GM12864 (cell line): ENCODE measurements around the gene C5orf15.

ENCODE experiments used
- DNase-seq: peaks from one replicate; pipeline ENCODE4 v3.0.0-alpha.2; 2011; ENCODE audit warnings: low read depth
- H3K4me3 ChIP-seq: 2 replicates; pipeline ENCODE4 v1.5.1; 2011; ENCODE audit warnings: mild to moderate bottlenecking, low read depth, low read length, control low read depth
- TF ChIP-seq, protein P1 (sequence below): IDR thresholded peaks from 2 replicates; pipeline ENCODE4 v1.5.1; 2011; ENCODE audit warnings: low read depth, mild to moderate bottlenecking, moderate library complexity, low read length, control low read depth, inconsistent platforms; ENCODE audit errors: missing control alignments

Gene C5orf15

DNA sequence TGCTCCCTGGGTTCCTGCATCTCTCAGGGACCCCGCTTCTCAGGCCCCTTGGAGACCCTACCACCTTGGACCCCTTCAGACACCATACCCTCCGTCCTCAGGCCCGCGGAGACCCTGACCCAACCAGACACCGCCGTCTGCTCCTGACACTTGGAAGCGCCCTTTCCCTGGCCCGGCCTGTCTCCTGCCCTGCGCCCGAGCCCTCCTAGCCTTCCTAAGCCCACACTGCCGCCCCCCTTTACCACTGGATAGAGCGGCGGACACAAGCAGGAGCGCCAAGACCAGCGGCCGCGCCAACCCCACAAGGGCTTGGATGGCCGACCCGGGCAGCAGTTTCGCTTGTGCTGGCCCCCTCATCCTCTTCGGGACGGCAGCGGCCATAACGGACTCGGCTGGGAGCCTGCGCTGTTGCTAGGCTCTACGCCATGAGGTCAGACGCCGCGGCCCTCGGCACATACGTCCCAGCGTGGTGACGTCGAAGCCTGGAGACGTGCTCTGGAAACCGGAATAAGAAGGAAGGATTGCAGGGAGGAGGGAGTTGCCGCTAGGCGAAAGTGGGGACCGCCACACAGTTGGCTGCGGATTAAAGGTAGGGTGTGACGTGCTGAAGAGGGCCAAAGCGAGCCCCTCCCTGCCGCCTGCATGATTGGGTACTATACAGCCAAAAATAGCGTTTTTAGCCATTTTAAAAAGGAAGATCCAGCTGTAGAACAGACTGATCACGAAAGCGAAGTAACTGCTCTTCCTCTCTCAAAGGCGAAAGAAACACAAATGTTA is at the start of gene C5orf15:
Gene C5orf15, minus strand, starts transcription at position 422 of the 777 bp plus-strand sequence. Its CDS starts 41 bp downstream, at position 381.
- peak; percentile 96 for DNase-seq
- peak within 1 kb of the TSS; percentile 97 for H3K4me3 ChIP-seq
- TF ChIP-seq, protein P1, sequence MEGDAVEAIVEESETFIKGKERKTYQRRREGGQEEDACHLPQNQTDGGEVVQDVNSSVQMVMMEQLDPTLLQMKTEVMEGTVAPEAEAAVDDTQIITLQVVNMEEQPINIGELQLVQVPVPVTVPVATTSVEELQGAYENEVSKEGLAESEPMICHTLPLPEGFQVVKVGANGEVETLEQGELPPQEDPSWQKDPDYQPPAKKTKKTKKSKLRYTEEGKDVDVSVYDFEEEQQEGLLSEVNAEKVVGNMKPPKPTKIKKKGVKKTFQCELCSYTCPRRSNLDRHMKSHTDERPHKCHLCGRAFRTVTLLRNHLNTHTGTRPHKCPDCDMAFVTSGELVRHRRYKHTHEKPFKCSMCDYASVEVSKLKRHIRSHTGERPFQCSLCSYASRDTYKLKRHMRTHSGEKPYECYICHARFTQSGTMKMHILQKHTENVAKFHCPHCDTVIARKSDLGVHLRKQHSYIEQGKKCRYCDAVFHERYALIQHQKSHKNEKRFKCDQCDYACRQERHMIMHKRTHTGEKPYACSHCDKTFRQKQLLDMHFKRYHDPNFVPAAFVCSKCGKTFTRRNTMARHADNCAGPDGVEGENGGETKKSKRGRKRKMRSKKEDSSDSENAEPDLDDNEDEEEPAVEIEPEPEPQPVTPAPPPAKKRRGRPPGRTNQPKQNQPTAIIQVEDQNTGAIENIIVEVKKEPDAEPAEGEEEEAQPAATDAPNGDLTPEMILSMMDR = no peak

DNA sequence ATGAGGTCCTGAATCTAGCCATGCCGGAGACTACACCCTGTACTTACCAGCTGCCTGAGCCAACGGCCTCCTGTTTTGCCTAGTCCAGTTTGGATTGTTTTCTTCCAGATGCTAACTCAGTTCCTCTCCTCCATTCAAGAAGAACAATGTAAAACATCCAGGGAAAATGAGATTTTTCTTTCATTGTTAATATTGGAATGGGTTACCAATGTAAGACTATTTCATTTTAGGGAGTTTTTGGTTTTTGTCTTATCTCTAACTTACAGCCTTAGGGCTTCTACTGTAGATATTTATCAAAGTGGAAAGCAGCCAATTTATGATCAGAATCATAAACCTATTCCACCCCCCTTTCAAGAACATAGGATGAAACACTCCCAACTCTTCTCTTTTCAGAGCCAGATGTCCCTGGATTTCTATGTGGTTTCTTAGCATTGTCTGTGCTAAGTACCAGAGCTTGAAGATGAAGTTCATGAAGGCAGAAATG is 39.9 kb upstream of the C5orf15 start:
- no peak overlapping the region for H3K4me3 ChIP-seq
- DNase-seq = no peak
- TF ChIP-seq, protein P1 = no peak

GRCh38 chr5:134007581-134008265 is 39.3 kb upstream of the C5orf15 start:
- DNase-seq = no peak
- TF ChIP-seq, protein P1 = no peak
- no peak overlapping the region for H3K4me3 ChIP-seq

DNA sequence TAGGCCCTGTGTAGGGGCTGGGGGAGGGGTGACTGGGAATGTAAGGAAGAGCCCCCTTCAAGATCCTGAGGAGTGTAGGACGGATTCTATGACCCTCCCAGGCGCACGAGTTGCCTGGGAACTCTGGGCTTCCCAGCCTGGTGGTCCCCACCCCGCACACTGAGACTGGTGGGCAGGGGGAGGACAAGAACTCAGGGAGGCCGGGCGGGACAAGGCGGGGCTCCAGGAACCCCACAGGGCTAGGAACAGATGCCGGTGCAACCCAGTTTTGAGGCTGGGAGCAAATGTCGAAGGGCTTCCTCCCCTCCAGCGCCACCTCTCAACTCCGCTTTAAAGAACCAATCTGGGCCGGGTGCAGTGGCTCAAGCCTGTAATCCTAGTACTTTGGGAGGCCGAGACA is 37.7 kb upstream of the C5orf15 start:
- no peak overlapping the region for H3K4me3 ChIP-seq
- TF ChIP-seq, protein P1 = no peak
- no peak for DNase-seq

- TF ChIP-seq, protein P1 = no peak
- no peak for DNase-seq
- H3K4me3 ChIP-seq = peak overlapping the region; percentile 82
Observed at GRCh38 chr5:134005417-134006061, 37.1 kb upstream of the C5orf15 start.

DNA sequence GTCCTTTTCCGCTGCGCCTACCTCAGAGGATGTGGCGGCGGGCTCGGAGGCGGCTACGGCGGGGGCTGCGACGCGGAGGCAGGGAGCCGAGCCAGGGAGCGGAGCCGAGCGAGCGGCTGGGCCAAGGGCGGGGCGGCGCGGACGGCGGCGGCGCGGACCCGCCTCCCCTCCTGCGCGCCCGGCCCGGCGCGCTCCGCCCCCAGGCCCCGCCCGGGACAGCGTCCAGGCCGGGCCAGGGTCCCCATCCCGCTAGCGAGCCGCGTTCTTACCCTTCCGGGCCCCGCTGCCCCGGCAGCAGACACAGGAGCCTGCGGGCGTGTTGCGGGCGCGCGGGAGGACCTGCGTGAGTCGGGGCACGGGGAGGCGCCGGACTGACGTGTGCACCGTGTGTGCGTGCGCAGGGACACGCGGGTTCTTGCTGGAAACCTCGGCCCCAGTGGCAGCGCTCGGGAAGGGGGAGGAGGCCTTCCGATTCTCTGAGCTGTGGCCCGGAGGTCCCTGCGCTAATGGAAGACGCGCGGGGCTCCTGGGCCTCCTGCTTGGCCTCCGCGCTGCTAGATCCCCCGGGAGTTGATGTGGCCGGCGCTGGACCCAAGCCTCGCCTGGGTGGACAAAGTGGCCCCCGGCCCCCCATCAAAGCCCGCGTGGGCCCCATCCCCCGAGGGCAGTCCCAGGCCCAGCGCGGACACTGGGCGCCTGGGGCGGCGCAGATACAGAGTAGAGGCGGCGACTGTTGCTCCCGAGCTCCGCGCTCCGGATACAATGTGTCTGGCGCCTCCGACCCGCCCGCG is 36.4 kb upstream of the C5orf15 start, which contains the start of gene VDAC1:
Gene VDAC1, minus strand, starts transcription at position 350 of the 791 bp plus-strand sequence. CDS start 11,963 bp downstream, outside the sequence.
- TF ChIP-seq, protein P1 = no peak
- H3K4me3 ChIP-seq = peak within 1 kb of the TSS; percentile 82
- DNase-seq = peak; percentile 54
